NCI-H748 treated with DMSO at 0.1 percent for 48 hours (cell line): Measurements from ENCODE around the gene TSPAN33.
"Not testable (repeated sequence)": the region's sequence is repeated elsewhere in the genome, so short reads cannot be mapped to it uniquely, and the experiment has no call there.

Experiments
- DNase-seq: peaks from one replicate; lab custom pipeline; 2025; lab: John Stamatoyannopoulos, UW

TSPAN33 gene

DNA sequence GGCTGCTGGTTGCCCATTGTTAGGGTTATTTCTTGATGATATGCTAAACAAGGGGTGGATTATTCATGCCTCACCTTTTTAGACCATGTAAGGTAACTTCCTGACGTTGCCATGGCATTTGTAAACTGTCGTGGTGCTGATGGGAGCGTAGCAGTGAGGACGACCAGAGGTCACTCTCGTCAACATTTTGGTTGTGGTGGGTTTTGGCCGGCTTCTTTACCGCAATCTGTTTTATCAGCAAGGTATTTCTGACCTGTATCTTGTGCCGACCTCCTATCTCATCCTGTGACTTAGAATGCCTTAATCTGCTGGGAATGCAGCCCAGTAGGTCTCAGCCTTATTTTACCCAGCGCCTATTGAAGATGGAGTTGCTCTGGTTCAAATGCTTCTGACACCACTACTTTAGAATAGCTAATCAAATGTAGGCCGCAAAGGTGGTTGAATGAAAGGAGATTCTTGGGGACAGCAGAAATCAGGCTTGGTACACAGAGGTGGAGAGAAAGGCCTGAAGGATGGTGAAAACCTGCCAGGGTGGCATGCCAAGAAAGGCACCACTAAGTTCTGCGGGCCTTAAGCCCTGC lies 26.0 kb downstream of the TSPAN33 start:
- DNase-seq = no peak

DNA sequence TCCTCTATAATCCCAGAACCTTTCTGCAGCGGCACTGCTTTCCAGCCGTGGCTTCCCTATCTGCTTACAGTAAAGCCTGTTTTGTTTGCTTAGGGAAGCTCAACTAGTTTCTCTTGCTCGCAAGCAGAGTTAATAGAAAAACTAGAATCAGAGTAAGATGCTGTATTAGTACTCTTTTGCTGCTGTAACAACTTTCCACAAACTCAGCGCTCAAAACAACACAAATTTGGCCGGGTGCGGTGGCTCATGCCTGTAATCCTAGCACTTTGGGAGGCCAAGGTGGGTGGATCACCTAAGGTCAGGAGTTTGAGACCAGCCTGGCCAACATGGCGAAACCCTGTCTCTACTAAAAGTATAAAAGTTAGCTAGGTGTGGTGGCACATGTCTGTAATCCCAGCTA lies 29.4 kb downstream of the TSPAN33 start:
- DNase-seq = not testable (repeated sequence)

DNA sequence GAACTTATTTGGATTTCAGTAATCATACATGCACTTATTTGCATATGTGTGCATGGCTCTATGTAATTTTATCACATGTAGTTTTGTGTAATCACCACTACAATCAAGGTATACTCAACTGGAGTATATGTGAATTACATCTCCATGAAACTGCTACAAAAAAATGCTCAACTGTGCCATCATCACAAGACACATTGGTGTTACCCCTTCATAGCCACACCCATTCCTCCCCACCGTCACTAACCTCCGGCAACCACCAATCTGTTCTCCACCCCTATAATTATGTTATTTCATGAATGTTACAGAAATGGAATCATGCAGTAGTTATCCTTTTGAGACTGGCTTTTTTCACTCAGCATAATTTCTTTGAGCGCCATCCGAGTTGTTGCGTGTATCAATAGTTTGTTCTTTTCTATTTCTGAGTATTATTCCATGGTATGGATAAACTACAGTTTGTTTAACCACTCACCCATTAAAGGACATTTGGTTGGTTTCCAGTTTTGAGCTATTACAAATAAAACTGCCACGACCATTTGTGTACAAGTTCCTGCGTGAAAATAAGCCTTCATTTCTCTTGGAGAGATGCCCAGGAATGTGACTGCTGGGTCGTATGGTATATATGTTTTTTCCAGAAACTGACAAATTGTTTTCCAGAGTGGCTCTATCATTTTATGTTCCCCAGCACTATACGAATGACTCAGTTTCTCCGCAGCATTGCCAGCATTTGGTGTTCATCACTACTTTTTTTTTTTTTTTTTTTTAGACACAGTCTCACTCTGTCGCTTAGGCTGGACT lies 32.6 kb downstream of the TSPAN33 start:
- DNase-seq = no peak

DNA sequence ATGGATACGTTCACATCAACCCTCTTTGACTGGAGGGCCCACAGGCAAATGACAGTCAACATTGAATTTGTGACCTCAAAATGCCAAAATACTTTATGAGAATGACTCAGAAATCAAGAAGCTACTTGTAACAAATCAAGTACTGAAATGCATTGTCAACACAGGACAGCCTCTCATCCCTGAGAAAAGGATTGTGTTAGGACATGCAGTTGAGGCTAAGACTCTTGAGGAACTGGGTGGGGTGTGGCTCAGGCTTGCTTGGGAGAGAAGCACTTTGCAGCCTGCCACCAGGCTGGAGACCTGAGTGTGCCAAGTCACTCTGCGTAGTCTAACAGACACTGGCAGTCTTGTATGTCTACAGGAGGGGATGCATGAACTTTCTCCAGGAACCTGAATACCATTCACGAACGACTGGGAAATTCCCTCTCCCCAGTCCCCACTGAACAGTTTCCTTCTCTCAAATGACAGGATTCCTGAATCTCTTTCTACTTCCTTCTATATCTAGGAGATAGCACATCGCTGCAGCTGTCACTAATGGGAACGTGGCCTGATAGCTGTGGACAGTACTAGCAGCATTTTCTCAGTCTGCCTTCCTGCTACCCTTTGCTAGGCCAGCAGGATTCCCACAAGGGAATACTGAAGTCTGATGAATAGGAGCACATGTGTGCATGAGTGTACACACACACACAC lies 40.6 kb downstream of the TSPAN33 start:
- no peak for DNase-seq

DNA sequence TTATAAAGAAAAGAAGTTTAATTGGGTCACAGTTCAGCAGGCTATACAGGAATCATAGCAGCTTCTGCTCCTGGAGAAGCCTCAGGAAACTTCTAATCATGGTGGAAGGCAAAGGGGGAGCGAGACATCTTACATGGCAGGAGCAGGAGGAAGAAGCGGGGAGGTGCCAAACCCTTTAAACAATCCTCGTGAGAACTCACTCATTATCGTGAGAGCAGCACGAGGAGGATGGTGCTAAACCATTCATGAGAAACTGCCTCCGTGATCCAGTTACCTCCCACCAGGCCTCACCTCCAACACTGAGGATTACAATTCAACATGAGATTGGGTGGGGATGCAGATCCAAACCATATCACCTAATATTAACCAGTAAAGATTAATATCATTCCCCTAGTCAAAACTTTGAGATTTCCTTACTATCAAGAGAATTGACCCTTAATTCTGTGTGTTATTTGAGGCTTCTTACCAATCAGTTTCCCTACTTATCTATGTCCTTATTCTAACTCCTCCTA lies 42.3 kb downstream of the TSPAN33 start:
- no peak for DNase-seq

- no peak for DNase-seq
These were observed 43.3 kb downstream of the TSPAN33 start for GRCh38 chr7:129187681-129188371.

DNA sequence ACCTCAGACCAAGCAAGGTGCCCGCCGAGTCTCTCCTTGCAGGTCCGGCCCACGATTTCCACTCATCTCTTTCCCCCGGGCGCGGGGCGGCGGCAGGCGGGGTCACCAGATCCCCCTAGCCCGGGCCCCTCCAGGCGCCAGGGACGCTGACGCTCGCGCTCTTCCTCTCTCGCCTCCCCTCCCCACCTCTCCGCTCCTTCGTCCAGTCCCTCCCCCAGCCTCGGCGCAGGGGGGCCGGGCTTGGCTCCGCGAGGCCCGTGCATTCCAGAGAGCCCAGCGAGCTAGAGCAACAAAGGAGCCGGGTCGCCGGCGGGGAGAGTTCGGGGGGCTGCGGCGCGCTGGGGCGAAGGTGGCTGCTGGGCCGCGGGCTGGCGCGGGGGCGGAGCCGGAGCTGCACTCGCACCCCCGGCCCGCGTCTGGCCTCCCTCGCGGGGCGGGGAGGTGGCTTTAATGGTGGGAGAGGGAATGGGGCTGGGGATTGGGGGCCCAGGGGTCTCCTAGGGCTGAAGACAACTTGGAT lies 43.9 kb downstream of the TSPAN33 start, which contains the start of gene SMO:
SMO (plus strand) TSS at position 262 of the 520 bp plus-strand sequence. CDS start 519 bp downstream, outside the sequence.
- DNase-seq = no peak

GRCh38 chr7:129188892-129189660 lies 44.6 kb downstream of the TSPAN33 start:
- no peak for DNase-seq

DNA sequence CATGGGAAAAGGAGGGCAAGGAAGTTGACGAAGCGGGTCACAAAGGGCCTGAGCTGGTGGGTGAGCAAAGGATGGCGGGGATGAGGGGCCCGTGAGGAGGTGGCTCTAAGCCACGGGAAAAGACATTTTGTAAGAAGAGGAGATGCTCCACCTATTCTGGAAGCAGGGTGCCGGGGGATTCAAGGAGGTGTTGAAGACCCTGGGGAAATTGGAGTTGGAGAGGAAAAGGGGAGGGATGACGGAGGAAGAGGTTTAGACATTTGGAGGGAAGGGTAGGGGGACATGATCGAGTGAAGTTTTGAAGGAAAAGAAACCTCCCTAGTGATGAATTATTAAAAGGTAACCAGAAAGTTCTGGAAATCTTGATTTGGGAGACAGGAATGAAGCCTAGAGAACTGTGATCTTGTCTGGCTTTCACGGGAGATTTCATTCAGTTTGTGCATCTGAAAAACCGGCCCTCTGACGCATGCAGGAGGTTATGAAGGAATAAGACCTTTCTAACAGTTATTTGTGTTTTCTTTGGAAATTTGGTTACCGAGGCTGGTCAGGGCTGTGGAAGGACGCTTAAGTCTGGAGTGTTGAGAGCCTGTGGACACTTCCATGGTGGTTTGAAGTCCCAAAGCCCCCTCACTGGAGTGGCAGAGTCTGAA lies 45.3 kb downstream of the TSPAN33 start:
- no peak for DNase-seq

DNA sequence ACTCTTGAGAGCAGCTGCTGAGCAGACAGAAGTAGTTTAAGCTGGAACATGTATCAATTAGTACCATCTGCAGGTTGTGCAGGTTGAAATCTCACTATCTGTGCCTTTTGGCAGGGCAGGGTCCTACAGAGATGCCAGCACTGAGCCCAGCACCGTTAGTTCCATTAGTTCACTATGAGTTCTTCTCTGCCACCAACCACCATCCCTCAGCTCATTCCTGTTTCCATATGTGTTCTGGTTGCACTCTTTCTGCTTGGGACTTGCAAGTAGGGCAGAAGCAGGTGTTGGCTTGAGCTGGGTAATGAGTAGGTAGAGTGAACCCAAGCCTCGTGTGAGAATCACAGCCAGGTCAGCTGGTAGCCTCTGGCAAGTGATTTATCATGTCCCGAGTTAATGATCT lies 46.8 kb downstream of the TSPAN33 start:
- DNase-seq = no peak

- DNase-seq = no peak
These were observed 49.4 kb downstream of the TSPAN33 start for GRCh38 chr7:129193892-129194291.

DNA sequence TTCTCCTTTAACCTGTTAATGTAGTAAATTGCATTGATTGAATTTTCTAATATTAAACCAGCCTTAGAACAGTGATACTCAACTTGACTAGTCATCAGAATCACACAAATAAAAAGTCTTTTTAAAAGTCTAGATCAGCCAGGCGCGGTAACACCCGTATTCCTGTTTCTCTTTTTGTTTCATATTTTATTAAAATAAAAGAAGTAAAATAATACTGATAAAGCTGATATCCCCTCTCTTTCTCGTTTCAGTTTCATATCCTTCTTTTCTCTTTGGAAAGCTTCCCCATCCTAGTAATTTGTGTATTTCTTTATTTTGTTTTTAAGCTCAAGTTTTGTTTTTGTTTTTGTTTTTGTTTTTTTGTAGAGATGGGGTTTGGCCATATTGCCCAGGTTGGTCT lies 53.3 kb downstream of the TSPAN33 start:
- DNase-seq = no peak

DNA sequence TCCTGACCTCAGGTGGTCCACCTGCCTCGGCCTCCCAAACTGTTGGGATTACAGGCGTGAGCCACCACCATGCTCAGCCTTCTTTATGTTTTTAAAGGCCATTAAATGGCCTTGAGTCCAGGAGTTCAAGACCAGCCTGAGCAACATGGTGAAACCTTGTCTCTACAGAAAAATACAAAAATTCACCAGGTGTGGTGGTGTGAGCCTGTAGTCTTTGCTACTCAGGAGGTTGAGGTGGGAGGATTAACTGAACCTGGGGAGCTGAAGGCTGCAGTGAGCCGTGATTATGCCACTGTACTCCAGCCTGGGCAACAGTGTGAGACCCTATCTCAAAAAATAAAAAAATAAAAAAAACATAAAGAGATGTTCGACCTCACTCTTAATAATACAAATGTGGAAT lies 54.9 kb downstream of the TSPAN33 start:
- no peak for DNase-seq

DNA sequence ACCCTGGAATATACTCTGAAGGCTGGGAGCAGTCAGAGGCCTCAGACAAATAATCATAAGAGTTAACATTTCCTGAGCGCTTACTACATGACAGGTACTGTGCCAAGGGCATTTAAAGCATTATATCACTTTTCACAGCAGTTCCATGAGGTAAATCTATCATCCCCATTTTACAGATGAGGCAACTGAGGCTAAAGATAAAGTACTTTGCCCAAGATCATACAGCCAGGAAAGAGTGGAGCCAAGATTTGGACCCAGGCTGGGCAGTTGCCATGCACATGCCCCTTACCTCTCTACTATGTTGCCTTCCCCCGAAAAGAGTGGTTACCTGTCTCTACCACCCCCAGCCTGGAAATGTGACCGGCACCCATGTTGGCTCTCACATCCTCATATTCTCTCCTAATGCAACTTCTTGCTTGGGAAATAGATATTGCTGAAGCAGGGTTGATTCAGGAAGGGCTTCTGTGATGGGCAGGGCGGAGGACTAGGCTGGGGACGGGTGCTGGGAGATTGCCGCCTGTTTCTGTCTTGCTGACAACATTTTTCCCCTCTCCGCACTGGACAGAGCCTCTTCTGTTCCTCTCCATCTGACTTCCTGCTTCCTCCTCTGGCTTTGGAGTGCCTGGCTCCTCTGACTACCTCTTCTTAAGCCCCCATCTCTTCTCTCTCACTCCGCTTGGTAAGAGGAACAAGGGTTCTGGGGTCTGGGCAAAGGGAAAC lies 57.7 kb downstream of the TSPAN33 start:
- DNase-seq = no peak

DNA sequence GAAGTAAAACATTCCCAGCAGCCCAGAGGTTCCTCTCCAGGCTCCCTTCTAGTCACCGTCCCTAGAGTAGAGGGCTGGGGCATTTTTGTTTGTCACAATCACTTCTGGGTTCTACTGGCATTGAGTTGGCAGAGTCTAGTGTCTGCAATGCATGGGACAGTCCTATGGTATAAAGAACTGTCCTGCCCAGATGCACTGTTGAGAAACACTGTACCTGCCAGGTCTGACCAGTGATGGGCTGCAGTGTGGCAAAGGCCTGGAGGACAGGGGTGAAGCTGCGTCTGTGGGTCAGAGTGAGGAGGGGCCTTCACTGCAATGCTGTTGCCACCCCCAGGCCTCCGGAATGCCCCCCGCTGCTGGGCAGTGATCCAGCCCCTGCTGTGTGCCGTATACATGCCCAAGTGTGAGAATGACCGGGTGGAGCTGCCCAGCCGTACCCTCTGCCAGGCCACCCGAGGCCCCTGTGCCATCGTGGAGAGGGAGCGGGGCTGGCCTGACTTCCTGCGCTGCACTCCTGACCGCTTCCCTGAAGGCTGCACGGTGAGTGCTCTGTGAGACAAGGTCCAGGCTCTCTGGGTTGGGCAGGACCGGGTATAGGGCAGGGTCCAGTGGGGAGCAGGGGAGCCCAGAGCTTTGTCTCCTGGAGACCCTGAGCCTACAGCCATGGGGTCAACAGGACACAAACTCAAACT lies 58.7 kb downstream of the TSPAN33 start:
- DNase-seq = no peak

DNA sequence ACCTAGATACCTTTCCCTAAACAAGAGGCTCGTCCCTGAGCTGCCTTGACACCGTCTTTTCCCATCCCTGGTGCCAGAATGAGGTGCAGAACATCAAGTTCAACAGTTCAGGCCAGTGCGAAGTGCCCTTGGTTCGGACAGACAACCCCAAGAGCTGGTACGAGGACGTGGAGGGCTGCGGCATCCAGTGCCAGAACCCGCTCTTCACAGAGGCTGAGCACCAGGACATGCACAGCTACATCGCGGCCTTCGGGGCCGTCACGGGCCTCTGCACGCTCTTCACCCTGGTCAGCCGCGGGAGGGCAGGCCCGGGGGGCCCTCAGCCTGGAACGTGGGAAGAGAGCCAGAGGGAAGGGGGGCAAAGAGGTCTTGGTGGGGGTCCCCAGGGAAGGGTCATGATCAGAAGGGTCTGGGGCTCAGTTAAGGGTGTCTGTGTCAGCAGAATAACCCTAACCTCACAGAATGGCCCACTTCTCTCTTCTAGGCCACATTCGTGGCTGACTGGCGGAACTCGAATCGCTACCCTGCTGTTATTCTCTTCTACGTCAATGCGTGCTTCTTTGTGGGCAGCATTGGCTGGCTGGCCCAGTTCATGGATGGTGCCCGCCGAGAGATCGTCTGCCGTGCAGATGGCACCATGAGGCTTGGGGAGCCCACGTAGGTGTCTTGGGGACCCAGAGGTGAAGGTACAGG lies 60.8 kb downstream of the TSPAN33 start:
- DNase-seq = no peak

- DNase-seq = no peak
These were observed 61.7 kb downstream of the TSPAN33 start for GRCh38 chr7:129205987-129206785.

GRCh38 chr7:129208667-129209066 lies 64.2 kb downstream of the TSPAN33 start:
- no peak for DNase-seq
